ENCODE measurements around the gene MYD88. TPM values are rescaled to one million over a fixed set of nuclear protein-coding genes. Genes with fewer than 3 reads are reported as not detected.

The MYD88 gene
- total and polyA plus RNA-seq, 9 of the 15 experiments (the other 6 are each of a cell fraction or from before 2014, with no cell fraction given): 3.2 to 47.3 (median 27.6) TPM

DNA sequence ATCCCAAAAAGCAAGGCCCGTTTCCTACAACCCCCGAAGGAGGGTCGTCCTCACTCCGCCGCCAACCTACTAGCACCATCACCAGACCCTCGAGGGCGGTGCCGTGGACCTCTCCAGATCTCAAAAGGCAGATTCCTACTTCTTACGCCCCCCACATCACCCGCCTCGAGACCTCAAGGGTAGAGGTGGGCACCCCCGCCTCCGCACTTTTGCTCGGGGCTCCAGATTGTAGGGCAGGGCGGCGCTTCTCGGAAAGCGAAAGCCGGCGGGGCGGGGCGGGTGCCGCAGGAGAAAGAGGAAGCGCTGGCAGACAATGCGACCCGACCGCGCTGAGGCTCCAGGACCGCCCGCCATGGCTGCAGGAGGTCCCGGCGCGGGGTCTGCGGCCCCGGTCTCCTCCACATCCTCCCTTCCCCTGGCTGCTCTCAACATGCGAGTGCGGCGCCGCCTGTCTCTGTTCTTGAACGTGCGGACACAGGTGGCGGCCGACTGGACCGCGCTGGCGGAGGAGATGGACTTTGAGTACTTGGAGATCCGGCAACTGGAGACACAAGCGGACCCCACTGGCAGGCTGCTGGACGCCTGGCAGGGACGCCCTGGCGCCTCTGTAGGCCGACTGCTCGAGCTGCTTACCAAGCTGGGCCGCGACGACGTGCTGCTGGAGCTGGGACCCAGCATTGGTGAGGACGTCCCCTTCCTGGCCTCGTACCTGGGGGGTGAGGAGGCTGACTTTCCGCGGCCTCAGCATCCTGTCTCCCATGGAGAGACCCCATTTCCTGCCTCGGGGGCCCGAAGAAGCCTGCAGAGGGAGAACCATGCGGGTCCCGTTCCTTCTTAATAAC lies at the start of gene MYD88 (continued):
- TF ChIP-seq, protein P1, sequence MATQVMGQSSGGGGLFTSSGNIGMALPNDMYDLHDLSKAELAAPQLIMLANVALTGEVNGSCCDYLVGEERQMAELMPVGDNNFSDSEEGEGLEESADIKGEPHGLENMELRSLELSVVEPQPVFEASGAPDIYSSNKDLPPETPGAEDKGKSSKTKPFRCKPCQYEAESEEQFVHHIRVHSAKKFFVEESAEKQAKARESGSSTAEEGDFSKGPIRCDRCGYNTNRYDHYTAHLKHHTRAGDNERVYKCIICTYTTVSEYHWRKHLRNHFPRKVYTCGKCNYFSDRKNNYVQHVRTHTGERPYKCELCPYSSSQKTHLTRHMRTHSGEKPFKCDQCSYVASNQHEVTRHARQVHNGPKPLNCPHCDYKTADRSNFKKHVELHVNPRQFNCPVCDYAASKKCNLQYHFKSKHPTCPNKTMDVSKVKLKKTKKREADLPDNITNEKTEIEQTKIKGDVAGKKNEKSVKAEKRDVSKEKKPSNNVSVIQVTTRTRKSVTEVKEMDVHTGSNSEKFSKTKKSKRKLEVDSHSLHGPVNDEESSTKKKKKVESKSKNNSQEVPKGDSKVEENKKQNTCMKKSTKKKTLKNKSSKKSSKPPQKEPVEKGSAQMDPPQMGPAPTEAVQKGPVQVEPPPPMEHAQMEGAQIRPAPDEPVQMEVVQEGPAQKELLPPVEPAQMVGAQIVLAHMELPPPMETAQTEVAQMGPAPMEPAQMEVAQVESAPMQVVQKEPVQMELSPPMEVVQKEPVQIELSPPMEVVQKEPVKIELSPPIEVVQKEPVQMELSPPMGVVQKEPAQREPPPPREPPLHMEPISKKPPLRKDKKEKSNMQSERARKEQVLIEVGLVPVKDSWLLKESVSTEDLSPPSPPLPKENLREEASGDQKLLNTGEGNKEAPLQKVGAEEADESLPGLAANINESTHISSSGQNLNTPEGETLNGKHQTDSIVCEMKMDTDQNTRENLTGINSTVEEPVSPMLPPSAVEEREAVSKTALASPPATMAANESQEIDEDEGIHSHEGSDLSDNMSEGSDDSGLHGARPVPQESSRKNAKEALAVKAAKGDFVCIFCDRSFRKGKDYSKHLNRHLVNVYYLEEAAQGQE (IDR thresholded peaks at IDR 0.05; ENCODE audit: borderline replicate concordance): no peak
- TF ChIP-seq, protein P1 (CRISPR knock-in tag; IDR thresholded peaks at IDR 0.05; ENCODE audit: low read depth): no peak; the same call in none of the 2 replicates
- no peak for TF ChIP-seq NFYB (IDR thresholded peaks at IDR 0.05; ENCODE audit: extremely low read depth, insufficient read length)
- no peak for TF ChIP-seq JUN (IDR thresholded peaks at IDR 0.05; ENCODE audit: borderline replicate concordance, low read depth, low read length)
- TF ChIP-seq JUN (CRISPR knock-in tag; IDR thresholded peaks at IDR 0.05; ENCODE audit: borderline replicate concordance): peak; percentile 76; the same call in 1 of the 2 replicates
- 0 out of 2 replicates have a peak, but pooled peaks have one; percentile 33 for TF ChIP-seq KAT7 (CRISPR knock-in tag; IDR thresholded peaks at IDR 0.05; ENCODE audit: borderline replicate concordance)
- no peak for TF ChIP-seq ZNF551 (CRISPR knock-in tag; IDR thresholded peaks at IDR 0.05)
- TF ChIP-seq, protein P2, sequence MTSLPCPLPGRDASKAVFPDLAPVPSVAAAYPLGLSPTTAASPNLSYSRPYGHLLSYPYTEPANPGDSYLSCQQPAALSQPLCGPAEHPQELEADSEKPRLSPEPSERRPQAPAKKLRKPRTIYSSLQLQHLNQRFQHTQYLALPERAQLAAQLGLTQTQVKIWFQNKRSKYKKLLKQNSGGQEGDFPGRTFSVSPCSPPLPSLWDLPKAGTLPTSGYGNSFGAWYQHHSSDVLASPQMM (CRISPR knock-in tag; IDR thresholded peaks at IDR 0.05): no peak
- TF ChIP-seq, protein P3, sequence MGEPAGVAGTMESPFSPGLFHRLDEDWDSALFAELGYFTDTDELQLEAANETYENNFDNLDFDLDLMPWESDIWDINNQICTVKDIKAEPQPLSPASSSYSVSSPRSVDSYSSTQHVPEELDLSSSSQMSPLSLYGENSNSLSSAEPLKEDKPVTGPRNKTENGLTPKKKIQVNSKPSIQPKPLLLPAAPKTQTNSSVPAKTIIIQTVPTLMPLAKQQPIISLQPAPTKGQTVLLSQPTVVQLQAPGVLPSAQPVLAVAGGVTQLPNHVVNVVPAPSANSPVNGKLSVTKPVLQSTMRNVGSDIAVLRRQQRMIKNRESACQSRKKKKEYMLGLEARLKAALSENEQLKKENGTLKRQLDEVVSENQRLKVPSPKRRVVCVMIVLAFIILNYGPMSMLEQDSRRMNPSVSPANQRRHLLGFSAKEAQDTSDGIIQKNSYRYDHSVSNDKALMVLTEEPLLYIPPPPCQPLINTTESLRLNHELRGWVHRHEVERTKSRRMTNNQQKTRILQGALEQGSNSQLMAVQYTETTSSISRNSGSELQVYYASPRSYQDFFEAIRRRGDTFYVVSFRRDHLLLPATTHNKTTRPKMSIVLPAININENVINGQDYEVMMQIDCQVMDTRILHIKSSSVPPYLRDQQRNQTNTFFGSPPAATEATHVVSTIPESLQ (CRISPR knock-in tag; IDR thresholded peaks at IDR 0.05): peak; percentile 94
- no peak for TF ChIP-seq ZNF217 (CRISPR knock-in tag; IDR thresholded peaks at IDR 0.05)
- no peak for TF ChIP-seq FOXJ3 (CRISPR knock-in tag; IDR thresholded peaks at IDR 0.05)
- no peak for TF ChIP-seq ZNF165 (CRISPR knock-in tag; IDR thresholded peaks at IDR 0.05; ENCODE audit: borderline replicate concordance)
- TF ChIP-seq NR2F6 (CRISPR knock-in tag; IDR thresholded peaks at IDR 0.05): no peak
- TF ChIP-seq DACH1 (IDR thresholded peaks at IDR 0.05; ENCODE audit: partially characterized antibody): no peak
- TF ChIP-seq EZH2 (IDR thresholded peaks at IDR 0.05; ENCODE audit: borderline replicate concordance, low read depth, low read length): no peak
- no peak for TF ChIP-seq POLR2AphosphoS2 (IDR thresholded peaks at IDR 0.05; ENCODE audit: low read length)
- peak; percentile 41; the same call in 1 of the 2 replicates for TF ChIP-seq CREM (IDR thresholded peaks at IDR 0.05; ENCODE audit: low read depth)
- no peak for TF ChIP-seq KAT2B (IDR thresholded peaks at IDR 0.05; ENCODE audit: low read depth, low read length)
